Caco-2 (cell line): Measurements from ENCODE around the gene GBP7. TPM values are rescaled to one million over a fixed set of nuclear protein-coding genes. Genes with fewer than 3 reads are reported as not detected.

Experiments
- BruUV-seq: library from RNA; stranded (reverse); fragments of 400-500 nt; replicated peaks from 2 replicates; lab custom pipeline; 2021; lab: Mats Ljungman, UMichigan
- CTCF ChIA-PET: fragments of 300-600 bp; sonication (Branson Sonifier 250); formaldehyde crosslinking; loops from one replicate; lab custom pipeline; 2022; ENCODE audit warnings: antibody characterized with exemption; lab: Charles Lee
- POLR2A ChIA-PET: fragments of 300-600 bp; sonication (Branson Sonifier 250); formaldehyde crosslinking; loops from one replicate; lab custom pipeline; 2022; ENCODE audit warnings: antibody characterized with exemption; lab: Charles Lee
- DNase-seq, 2 experiments: peaks; one replicate each; pipeline versions ENCODE4 v3.0.0 to v3.0.0-alpha.2; 2020 to 2022
- H3K27me3 ChIP-seq: replicated peaks from 2 replicates; pipeline ENCODE4 v1.6.0; 2011; ENCODE audit warnings: low read length; ENCODE audit not compliant: control insufficient read depth, insufficient read depth
- H3K36me3 ChIP-seq: 2 replicates; pipeline ENCODE4 v1.5.1; 2011; ENCODE audit warnings: low read length; ENCODE audit not compliant: control insufficient read depth, insufficient read depth
- H3K4me1 ChIP-seq: fragments of 250-450 bp; sonication (Bioruptor Pico); 2 replicates; pipeline ENCODE4 v1.5.1; 2020; ENCODE audit warnings: mild to moderate bottlenecking
- H3K4me3 ChIP-seq: 2 replicates; pipeline ENCODE4 v1.5.1; 2011; ENCODE audit warnings: low read depth, mild to moderate bottlenecking, control low read depth, low read length
- H3K9me3 ChIP-seq: fragments of 250-450 bp; sonication (Bioruptor Pico); 2 replicates; pipeline ENCODE4 v1.5.1; 2020; ENCODE audit warnings: mild to moderate bottlenecking, moderate library complexity
- H3K27ac Mint-ChIP-seq: one replicate; pipeline ENCODE4 v1.8.0; 2022; ENCODE audit warnings: mixed read lengths; ENCODE audit not compliant: unreplicated experiment
- H3K27me3 Mint-ChIP-seq: one replicate; pipeline ENCODE4 v1.8.0; 2022; ENCODE audit warnings: mixed read lengths; ENCODE audit not compliant: insufficient read depth, unreplicated experiment
- H3K36me3 Mint-ChIP-seq: one replicate; pipeline ENCODE4 v1.8.0; 2022; ENCODE audit warnings: mild to moderate bottlenecking, mixed read lengths; ENCODE audit not compliant: insufficient read depth, unreplicated experiment
- H3K4me1 Mint-ChIP-seq: one replicate; pipeline ENCODE4 v1.8.0; 2022; ENCODE audit warnings: low read depth, mixed read lengths; ENCODE audit not compliant: unreplicated experiment
- H3K4me3 Mint-ChIP-seq: one replicate; pipeline ENCODE4 v1.8.0; 2022; ENCODE audit warnings: mild to moderate bottlenecking, moderate library complexity, mixed read lengths; ENCODE audit not compliant: unreplicated experiment
- H3K9me3 Mint-ChIP-seq: one replicate; pipeline ENCODE4 v1.8.0; 2022; ENCODE audit warnings: mixed read lengths; ENCODE audit not compliant: unreplicated experiment
- intact Hi-C: fragments of 100-400 bp; cut with micrococcal nuclease; formaldehyde crosslinking; loops from one replicate; pipeline ENCODE4 v1.10.0; 2022; ENCODE audit not compliant: unreplicated experiment
- total RNA-seq: library from RNA; stranded (reverse); gene quantifications from 2 replicates; pipeline ENCODE4 v1.2.3, GENCODE V29; 2022
- TF ChIP-seq, protein P1 (sequence below), 2 experiments: fragments of 200-600 bp in 1 of 2; IDR thresholded peaks; 1 replicate in 1 of 2; 2 replicates in 1 of 2; pipeline versions ENCODE4 v1.5.1 to v1.8.0; 2011 to 2022; ENCODE audit warnings: antibody characterized with exemption in 1 of 2, control low read depth in 1 of 2, inconsistent platforms in 1 of 2, low read depth in 1 of 2, low read length in 1 of 2, mild to moderate bottlenecking in 1 of 2, moderate library complexity in 1 of 2; ENCODE audit not compliant: insufficient read depth in 1 of 2, severe bottlenecking in 1 of 2, unreplicated experiment in 1 of 2

The GBP7 gene
- total RNA-seq, 1 experiment from 2014 or later: not detected

DNA sequence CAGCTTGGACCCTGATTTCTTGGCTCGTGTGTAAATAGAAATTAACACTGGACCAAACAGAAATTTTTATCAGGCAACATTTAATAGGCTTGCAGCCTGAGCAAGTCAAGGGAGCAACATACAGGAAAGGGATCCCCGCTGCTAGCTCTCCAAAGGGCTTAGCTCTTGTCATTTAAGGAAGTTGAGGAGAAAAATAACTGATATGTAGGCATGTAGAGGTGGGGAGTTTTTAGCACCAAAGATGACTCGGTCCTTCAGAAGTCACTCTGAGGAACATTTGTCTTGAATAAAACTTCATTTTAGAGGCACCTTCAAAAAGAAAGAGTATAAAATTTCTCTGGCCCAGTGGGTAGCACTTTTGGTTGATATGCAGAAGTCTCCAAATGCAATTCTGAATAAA lies 76.9 kb downstream of the GBP7 start:
- Histone ChIP-seq H3K4me3 (no peak overlapping the region), H3K36me3 (no peaks in the 10 kb centered on the region), H3K4me1 (no peaks in the 10 kb centered on the region), H3K27me3 (no peaks in the 10 kb centered on the region), H3K9me3 (no peaks in the 10 kb centered on the region)
- TF ChIP-seq, protein P1, sequence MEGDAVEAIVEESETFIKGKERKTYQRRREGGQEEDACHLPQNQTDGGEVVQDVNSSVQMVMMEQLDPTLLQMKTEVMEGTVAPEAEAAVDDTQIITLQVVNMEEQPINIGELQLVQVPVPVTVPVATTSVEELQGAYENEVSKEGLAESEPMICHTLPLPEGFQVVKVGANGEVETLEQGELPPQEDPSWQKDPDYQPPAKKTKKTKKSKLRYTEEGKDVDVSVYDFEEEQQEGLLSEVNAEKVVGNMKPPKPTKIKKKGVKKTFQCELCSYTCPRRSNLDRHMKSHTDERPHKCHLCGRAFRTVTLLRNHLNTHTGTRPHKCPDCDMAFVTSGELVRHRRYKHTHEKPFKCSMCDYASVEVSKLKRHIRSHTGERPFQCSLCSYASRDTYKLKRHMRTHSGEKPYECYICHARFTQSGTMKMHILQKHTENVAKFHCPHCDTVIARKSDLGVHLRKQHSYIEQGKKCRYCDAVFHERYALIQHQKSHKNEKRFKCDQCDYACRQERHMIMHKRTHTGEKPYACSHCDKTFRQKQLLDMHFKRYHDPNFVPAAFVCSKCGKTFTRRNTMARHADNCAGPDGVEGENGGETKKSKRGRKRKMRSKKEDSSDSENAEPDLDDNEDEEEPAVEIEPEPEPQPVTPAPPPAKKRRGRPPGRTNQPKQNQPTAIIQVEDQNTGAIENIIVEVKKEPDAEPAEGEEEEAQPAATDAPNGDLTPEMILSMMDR (IDR thresholded peaks at IDR 0.05; ENCODE audit: insufficient read depth in 1 of 2, low read depth in 1 of 2, low read length in 1 of 2, severe bottlenecking in 1 of 2, unreplicated experiment in 1 of 2): no peak
- Mint-ChIP-seq H3K27me3 (no peaks in the 10 kb centered on the region), H3K27ac (no peak overlapping the region), H3K4me3 (no peak overlapping the region), H3K4me1 (no peaks in the 10 kb centered on the region), H3K36me3 (no peaks in the 10 kb centered on the region), H3K9me3 (no peaks in the 10 kb centered on the region)
- no peak for DNase-seq
- ChIA-PET POLR2A (no interaction called here), CTCF (no interaction called here)
- intact Hi-C loops: no loop called here
- BruUV-seq: no TSS peak

DNA sequence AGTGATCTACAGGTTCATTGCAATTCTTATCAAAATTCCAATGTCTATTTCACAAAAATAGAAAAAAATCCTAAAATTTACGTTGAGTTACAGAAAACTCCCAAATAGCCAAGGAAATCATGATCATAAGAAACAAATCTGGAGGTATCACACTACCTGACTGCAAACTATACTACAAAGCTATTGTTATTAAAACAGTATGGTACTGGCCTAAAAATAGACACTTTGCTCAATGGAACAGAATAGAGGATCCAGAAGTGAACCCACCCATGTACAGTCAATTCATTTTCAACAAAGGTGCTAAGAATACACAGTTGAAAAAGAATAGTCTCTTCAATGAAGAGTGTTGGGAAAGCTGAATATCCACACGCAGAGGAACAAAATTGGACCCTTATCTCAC lies 80.1 kb downstream of the GBP7 start:
- TF ChIP-seq, protein P1 (IDR thresholded peaks at IDR 0.05; ENCODE audit: insufficient read depth in 1 of 2, low read depth in 1 of 2, low read length in 1 of 2, severe bottlenecking in 1 of 2, unreplicated experiment in 1 of 2): no peak
- Histone ChIP-seq H3K36me3 (no peaks in the 10 kb centered on the region), H3K4me1 (no peaks in the 10 kb centered on the region), H3K9me3 (no peaks in the 10 kb centered on the region), H3K27me3 (no peaks in the 10 kb centered on the region), H3K4me3 (no peak overlapping the region)
- no peak for DNase-seq
- no peaks in the 10 kb centered on the region for H3K36me3 Mint-ChIP-seq
- H3K4me3 Mint-ChIP-seq: no peak overlapping the region
- CTCF ChIA-PET: no interaction called here
- BruUV-seq: no TSS peak
- POLR2A ChIA-PET: no interaction called here
- no peaks in the 10 kb centered on the region for H3K9me3 Mint-ChIP-seq
- H3K4me1 Mint-ChIP-seq: no peaks in the 10 kb centered on the region
- H3K27ac Mint-ChIP-seq: no peak overlapping the region
- intact Hi-C loops: no loop called here
- no peaks in the 10 kb centered on the region for H3K27me3 Mint-ChIP-seq

DNA sequence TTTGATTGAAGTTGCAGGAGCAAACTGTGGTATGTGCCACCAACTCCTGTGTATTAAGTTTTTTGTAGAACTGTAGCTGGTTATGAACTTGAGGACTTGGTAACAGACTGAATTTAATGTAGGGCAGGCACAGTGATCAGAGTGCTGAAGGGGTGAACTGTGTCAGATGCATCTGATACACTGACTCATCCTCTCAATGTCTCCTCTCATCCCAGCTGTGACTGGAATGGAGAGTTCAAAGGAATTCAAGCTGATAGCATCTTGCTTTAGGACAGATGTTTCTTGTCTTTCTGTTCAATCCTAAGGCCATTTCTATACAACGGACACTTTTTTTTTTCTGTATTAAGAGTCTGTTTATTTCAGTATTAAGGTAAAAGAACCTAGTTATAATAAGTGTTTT lies 85.8 kb downstream of the GBP7 start:
- Mint-ChIP-seq H3K4me3 (no peak overlapping the region), H3K36me3 (no peaks in the 10 kb centered on the region), H3K27ac (no peak overlapping the region), H3K27me3 (no peaks in the 10 kb centered on the region), H3K4me1 (no peaks in the 10 kb centered on the region), H3K9me3 (no peaks in the 10 kb centered on the region)
- ChIA-PET POLR2A (no interaction called here), CTCF (no interaction called here)
- Histone ChIP-seq H3K27me3 (no peaks in the 10 kb centered on the region), H3K4me1 (peaks cover 6% of the 10 kb centered on the region; the same call in 1 of the 2 replicates), H3K4me3 (no peak overlapping the region), H3K36me3 (no peaks in the 10 kb centered on the region), H3K9me3 (no peaks in the 10 kb centered on the region)
- DNase-seq: no peak
- TF ChIP-seq, protein P1 (IDR thresholded peaks at IDR 0.05; ENCODE audit: insufficient read depth in 1 of 2, low read depth in 1 of 2, low read length in 1 of 2, severe bottlenecking in 1 of 2, unreplicated experiment in 1 of 2): no peak
- intact Hi-C loops: no loop called here
- no TSS peak for BruUV-seq
